Measurements from ENCODE around the gene SOST.

- TF ChIP-seq, protein P1, sequence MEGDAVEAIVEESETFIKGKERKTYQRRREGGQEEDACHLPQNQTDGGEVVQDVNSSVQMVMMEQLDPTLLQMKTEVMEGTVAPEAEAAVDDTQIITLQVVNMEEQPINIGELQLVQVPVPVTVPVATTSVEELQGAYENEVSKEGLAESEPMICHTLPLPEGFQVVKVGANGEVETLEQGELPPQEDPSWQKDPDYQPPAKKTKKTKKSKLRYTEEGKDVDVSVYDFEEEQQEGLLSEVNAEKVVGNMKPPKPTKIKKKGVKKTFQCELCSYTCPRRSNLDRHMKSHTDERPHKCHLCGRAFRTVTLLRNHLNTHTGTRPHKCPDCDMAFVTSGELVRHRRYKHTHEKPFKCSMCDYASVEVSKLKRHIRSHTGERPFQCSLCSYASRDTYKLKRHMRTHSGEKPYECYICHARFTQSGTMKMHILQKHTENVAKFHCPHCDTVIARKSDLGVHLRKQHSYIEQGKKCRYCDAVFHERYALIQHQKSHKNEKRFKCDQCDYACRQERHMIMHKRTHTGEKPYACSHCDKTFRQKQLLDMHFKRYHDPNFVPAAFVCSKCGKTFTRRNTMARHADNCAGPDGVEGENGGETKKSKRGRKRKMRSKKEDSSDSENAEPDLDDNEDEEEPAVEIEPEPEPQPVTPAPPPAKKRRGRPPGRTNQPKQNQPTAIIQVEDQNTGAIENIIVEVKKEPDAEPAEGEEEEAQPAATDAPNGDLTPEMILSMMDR (IDR thresholded peaks at IDR 0.05; ENCODE audit: low read depth, low read length), result no peak
- no peak for TF ChIP-seq EZH2phosphoT487 (IDR thresholded peaks at IDR 0.05; ENCODE audit: low read depth)
These were observed 43.3 kb upstream of the SOST start for GRCh38 chr17:43801844-43802243.

Data from OCI-LY3 (cell line).